GM18520 (cell line): Measurements from ENCODE around the gene LDLRAD4.

Source experiments
- ATAC-seq: cut with Tn5 transposase; IDR thresholded peaks from one replicate; pipeline ENCODE4 v1.9.1; 2021; ENCODE audit not compliant: unreplicated experiment

Gene LDLRAD4

GRCh38 chr18:13380691-13381070, 162.1 kb downstream of the LDLRAD4 start:
- no peak for ATAC-seq

GRCh38 chr18:13381331-13381730, 162.8 kb downstream of the LDLRAD4 start:
- ATAC-seq: no peak

GRCh38 chr18:13381944-13382365, 163.4 kb downstream of the LDLRAD4 start:
- no peak for ATAC-seq

DNA sequence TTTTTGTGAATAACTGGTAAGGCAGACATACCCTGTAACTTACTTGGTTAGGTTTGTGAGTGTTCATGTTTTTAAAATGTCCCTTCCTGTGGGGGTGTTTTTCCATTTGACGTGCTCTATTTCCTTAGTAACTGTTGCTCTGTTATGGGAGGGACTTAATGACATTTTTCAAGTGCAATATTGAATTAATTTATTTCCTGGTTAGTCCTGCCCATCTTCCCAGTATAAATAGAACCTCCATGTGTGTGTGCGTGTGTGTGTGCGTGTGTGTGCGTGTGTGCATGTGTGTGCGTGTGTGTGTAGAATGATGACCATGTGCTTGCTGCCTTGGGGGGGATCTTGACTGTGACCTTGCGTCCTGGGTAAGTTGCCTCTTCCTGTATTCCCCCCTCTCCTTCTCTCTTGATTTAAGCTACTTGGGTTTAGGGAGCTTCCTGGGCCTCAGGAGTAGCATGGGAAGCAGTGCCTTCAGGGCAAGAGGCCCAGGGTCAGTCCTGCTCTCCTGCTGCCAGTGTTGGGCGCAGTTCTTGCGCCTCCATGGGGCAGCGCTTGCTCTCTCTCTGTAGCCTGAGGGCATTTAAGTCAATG, 163.9 kb downstream of the LDLRAD4 start:
- no peak for ATAC-seq

- no peak for ATAC-seq
These were observed 164.6 kb downstream of the LDLRAD4 start for GRCh38 chr18:13382954-13383827.

- ATAC-seq: no peak
These were observed 168.6 kb downstream of the LDLRAD4 start for GRCh38 chr18:13386891-13387801.

DNA sequence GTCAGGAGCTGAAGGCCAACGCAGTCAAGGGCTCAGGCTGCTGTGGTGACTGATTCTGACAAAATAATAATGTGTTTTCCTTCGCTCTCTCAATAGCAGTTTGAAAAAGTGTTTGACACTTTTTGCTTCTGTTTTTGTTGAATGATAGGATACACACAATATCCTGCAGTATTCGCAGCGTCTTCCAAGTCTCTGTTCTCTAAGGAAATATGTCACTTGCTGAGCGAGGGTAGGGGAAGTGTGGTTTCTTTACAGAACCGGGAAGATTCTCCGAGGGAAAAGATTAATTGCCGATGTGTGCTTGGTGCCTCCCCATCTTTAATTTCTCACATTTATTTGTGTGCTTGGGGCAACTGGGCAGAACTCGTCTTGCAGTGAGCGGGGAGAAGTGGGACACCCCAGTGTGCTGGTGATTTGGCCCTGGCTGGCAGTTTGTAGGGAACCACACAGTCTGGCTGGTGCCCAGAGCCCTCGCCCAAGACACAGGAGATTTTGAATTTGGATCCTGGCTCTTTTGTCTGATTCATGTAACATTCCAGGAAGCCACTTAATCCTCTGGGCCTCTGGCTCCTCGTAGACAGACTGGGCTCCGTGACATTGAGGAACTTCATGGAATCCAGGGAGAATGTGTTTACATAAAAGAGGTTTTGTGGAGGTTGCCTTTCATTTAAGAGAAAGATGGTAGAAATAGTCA, 169.4 kb downstream of the LDLRAD4 start:
- ATAC-seq: no peak

GRCh38 chr18:13388586-13389490, 170.3 kb downstream of the LDLRAD4 start:
- ATAC-seq: no peak

DNA sequence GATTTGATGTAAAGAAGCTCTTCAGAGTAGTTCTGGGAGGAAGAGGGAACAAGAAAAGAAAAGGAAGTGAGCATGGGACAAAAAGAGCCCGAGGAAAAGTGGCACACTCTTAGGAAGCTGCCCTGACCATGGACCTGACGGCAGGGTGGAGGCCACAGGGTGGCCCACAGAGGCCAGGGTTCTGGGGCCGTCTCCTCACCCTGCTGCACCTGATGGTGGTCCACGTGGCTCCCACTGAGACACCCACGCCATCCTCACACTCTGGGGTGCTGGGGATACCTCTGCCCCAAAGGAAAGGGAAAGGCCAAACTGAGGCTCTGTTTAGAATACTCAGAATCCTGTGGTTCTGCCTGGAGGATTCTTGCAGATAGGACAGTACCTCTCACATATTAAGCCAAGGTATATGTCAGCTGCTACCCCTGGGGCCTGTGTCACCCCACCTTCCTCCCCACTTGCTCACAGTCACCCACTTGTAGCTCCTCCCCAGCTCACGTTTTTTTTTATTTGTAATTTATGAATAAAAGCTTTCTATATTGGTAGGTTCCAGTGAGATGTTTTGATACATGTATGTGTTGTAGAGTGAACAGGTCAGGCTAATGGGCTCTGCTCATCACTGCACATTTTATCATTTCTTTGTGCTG, 171.1 kb downstream of the LDLRAD4 start:
- no peak for ATAC-seq

DNA sequence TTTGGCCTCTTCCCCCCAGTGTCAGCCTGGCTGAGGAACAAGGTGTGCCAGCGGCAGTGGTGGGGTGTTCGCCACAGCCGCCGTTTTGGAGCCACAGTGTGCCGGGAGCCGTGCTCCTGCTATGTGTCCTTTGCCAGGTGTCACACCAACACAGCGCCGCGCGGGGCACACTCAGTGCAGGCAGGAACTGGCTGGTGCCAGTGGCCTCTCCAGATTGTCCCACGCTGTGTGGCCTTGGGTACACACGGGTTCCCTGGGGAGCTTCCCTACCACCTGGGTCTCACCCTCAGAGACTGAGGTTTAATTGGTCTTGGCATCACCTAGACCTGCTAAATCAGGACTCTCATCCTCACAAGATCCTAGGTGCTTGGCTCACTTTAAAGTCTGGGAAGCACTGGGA, 171.6 kb downstream of the LDLRAD4 start:
- no peak for ATAC-seq

- no peak for ATAC-seq
These were observed 172.2 kb downstream of the LDLRAD4 start for GRCh38 chr18:13390711-13391110.

DNA sequence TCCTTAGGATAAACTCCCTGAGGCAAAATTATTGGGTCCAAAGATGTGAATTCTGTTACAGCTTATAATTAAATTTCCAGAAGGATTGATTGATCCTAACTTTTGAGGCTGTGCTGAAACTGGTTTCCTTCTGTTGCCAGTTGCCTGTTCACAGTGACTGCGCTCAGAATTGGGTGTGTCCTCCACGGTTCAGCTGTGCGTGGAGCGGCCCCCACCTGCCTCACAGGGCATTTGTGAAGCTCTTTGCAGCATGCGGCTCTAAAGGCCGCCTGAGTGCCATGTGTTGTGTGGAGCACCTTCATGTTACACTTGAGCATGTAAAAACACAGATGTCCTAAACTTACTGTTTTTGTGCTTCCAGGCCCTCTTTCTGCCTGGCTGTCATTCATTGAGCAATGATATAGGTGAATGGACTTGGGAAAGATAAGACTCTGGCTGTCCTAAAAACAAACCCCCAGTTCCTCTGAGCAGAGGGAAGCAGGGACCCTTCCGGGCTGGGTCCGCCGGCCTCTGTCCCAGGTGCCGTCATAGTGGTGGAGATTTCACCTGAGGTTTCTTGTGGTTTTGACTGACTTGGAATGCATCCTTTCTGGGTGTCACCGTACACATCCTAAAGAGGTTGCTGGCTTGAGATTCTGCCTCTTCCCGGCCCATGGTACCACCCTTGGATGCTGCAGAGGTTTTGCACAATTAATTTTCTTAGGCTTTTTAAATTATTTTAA, 173.6 kb downstream of the LDLRAD4 start:
- ATAC-seq: no peak

DNA sequence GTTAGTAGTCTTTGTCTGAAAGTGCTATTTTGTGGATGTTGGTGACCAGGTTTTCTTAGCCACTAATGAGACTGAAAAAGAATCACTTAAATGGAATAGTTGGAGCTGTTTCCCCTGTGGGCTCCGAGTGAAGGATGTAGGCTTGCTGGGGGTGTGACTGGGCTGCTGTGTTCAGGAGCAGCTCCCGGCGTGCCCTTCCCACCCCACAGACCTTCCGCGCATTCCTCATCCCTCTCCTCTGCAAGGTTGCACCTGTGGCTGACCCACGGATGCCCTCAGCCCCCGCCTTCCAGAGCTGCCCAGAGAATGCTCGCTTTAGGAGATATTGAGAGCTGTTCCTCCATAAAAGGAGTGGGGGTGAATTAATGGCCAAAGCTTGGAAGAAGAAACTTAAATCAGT, 174.3 kb downstream of the LDLRAD4 start:
- no peak for ATAC-seq

DNA sequence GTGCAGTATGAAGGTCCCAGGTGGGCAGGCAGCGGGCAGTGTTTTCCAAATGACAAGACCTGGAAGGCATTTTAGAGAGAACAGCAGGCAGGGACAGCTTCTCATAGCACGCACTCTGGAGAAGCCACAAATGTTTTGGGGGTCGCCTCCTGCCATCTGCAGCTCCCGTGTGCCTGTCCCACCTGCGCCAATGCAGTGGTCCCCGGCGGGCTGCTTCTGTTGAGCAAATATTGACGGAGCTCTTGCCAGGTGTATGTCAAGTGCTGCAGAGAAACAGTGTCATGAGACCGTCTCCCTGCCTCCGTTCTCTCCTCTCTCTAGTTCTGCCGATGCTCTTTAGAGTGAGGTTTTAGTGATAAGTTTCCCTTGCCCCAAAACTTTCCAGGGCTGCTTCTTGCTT, 174.8 kb downstream of the LDLRAD4 start:
- ATAC-seq: no peak

DNA sequence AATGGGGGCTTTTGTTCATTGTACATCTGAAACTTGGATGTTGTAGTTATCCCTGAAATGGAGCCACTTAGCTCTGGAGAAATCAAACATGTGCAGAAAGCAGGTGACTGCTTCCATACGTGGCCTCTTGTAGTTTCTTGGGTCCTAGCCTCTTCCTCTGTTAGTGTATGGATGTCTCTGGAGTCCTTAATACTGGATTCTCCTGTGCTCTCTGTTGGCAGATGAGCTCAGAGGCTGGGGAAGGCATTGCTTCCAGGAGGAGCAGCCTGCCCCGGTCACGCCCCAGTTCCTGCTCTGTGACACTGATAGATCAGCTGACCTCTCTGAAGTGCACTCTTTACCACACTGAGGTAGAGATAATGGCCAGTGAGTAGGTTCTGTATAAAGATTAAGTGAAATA, 176.2 kb downstream of the LDLRAD4 start:
- ATAC-seq: no peak

- ATAC-seq: no peak
These were observed 177.0 kb downstream of the LDLRAD4 start for GRCh38 chr18:13395577-13395976.

DNA sequence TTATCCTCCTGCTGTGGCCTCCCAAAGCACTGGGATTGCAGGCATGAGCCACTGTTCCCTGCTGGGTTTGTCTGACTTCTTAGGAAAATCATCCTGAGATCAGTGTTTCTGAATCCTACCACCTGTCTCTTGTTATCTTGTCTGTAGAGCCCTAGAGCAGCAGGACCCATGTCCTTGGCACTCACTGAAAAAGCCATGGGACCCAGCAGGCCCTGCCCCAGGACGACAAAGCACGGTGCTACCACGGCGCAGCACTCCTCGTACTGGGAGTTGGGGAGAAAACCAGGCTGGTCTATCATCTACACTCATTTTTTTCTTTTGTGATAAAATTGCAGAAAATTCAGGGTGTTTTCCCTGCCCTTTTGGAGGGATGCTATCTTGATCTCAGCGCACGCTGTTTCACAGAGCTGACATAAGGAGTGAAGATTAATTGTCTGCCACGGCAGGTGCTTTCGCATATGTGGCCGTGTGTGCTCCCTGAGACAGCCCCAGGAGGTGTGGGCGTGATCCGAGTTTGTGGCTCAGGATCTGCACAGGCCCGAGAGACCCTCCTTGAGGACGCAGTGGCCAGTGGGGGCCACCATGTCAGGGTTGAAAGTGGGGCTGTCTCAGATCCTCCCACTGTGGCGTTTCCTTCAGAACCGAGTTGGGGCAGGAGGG, 179.1 kb downstream of the LDLRAD4 start:
- ATAC-seq: no peak

DNA sequence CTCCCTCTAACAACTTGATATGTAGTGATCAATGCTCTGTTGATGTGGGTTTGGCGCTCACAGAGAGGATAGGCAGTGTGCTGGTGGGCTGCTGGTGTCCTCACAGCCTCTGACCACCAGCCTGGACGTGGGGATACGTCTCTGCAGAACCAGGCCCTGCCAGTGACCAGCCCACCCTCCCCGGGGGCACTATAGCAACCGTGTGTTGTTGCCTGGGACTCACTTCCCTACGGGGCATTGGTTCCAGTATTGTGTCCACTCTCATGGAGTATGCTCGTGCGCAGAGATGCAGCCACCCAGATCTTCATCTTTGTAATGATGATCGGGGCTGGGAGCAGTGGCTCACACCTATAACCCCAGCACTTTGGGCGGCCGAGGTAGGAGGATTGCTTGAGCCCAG, 180.1 kb downstream of the LDLRAD4 start:
- no peak for ATAC-seq
